GM12878 (cell line): Measurements from ENCODE around the gene NTRK3. TPM values are rescaled to one million over a fixed set of nuclear protein-coding genes. Genes with fewer than 3 reads are reported as not detected.

Source experiments
- ATAC-seq: fragments of 200-7000 bp; cut with Tn5 transposase; 3 replicates; pipeline ENCODE4 v1.9.1; 2020; ENCODE audit warnings: mild to moderate bottlenecking, moderate library complexity
- BruUV-seq: library from RNA; stranded (reverse); fragments of 400-500 nt; replicated peaks from 2 replicates; lab custom pipeline; 2021; lab: Mats Ljungman, UMichigan
- CTCF ChIA-PET: fragments of 300-600 bp; sonication (Branson Sonifier 250); formaldehyde crosslinking; extraction: SDS; loops from one replicate; lab custom pipeline; 2021; ENCODE audit warnings: inconsistent platforms; lab: Yijun Ruan, JAX
- POLR2A ChIA-PET: fragments of 350-600 bp; formaldehyde crosslinking; extraction: SDS; loops from one replicate; lab custom pipeline; 2021; ENCODE audit warnings: inconsistent platforms; lab: Charles Lee
- RAD21 ChIA-PET: fragments of 300-600 bp; sonication (Branson Sonifier 250); formaldehyde crosslinking; loops from one replicate; lab custom pipeline; 2023; ENCODE audit warnings: antibody characterized with exemption; ENCODE audit not compliant: unreplicated experiment; lab: Charles Lee
- SMC1A ChIA-PET: fragments of 300-600 bp; sonication (Branson Sonifier 250); formaldehyde crosslinking; loops from one replicate; lab custom pipeline; 2023; ENCODE audit not compliant: unreplicated experiment, uncharacterized antibody; lab: Charles Lee
- DNase-seq: peaks from one replicate; pipeline ENCODE4 v3.0.0-alpha.2; 2011; ENCODE audit warnings: low read depth, low spot score
- FAIRE-seq: peaks from 3 replicates; lab custom pipeline; 2011; peaks lifted over from hg19 to GRCh38; lab: Jason Lieb, UNC
- H2AFZ ChIP-seq: 2 replicates; pipeline ENCODE4 v1.6.0; 2011; ENCODE audit warnings: low read depth, low read length, control low read depth; ENCODE audit not compliant: control insufficient read depth
- H3K27ac ChIP-seq: 2 replicates; pipeline ENCODE4 v1.5.1; 2011; ENCODE audit warnings: control low read depth; ENCODE audit not compliant: control insufficient read depth, insufficient read depth
- H3K27me3 ChIP-seq, 2 experiments: replicated peaks in 1 of 2; 2 replicates each; pipeline versions ENCODE4 v1.6.0 to v1.6.1; 2011; ENCODE audit warnings: low read length in 1 of 2; ENCODE audit not compliant: control insufficient read depth in 2 of 2, insufficient read depth in 2 of 2
- H3K36me3 ChIP-seq, 2 experiments: 2 replicates each; pipeline ENCODE4 v1.5.1; 2011; ENCODE audit warnings: low read length in 1 of 2; ENCODE audit not compliant: control insufficient read depth in 2 of 2, insufficient read depth in 2 of 2
- H3K4me1 ChIP-seq: 2 replicates; pipeline ENCODE4 v1.6.1; 2011; ENCODE audit warnings: mild to moderate bottlenecking, low read length, moderate library complexity, mixed read lengths; ENCODE audit not compliant: control insufficient read depth, insufficient read depth
- H3K4me2 ChIP-seq: 2 replicates; pipeline ENCODE4 v1.6.0; 2011; ENCODE audit warnings: control low read depth; ENCODE audit not compliant: control insufficient read depth, insufficient read depth
- H3K4me3 ChIP-seq: fragments of 200-600 bp; sonication (generic); 2 replicates; pipeline ENCODE4 v1.5.1; 2016
- H3K79me2 ChIP-seq: 2 replicates; pipeline ENCODE4 v1.6.0; 2011; ENCODE audit warnings: low read length; ENCODE audit not compliant: control insufficient read depth, insufficient read depth
- H3K9ac ChIP-seq: 2 replicates; pipeline ENCODE4 v1.8.0; 2011; ENCODE audit warnings: low read length, control low read depth, mixed read lengths; ENCODE audit not compliant: control insufficient read depth, insufficient read depth
- H3K9me3 ChIP-seq: replicated peaks from 3 replicates; pipeline ENCODE4 v1.5.1; 2011; ENCODE audit warnings: mild to moderate bottlenecking, low read length; ENCODE audit not compliant: control insufficient read depth, insufficient read depth
- H4K20me1 ChIP-seq: 2 replicates; pipeline ENCODE4 v1.6.0; 2011; ENCODE audit not compliant: control insufficient read depth, insufficient read depth
- E4F1 ChIP-seq: fragments of 450-650 bp; IDR thresholded peaks from 2 replicates; pipeline ENCODE4 v1.6.1; 2018; ENCODE audit warnings: borderline replicate concordance, mild to moderate bottlenecking; ENCODE audit not compliant: partially characterized antibody
- GABPA ChIP-seq: IDR thresholded peaks from 2 replicates; pipeline ENCODE4 v1.6.1; 2014; ENCODE audit warnings: antibody characterized with exemption, low read depth, mild to moderate bottlenecking, inconsistent platforms
- MLLT1 ChIP-seq: fragments of 450-650 bp; IDR thresholded peaks from 2 replicates; pipeline ENCODE4 v1.6.1; 2016; ENCODE audit warnings: mild to moderate bottlenecking
- MXI1 ChIP-seq: fragments of 150-350 bp; IDR thresholded peaks from 2 replicates; pipeline ENCODE4 v1.6.1; 2011; ENCODE audit warnings: low read depth, mild to moderate bottlenecking, inconsistent platforms, low read length, improper control_type of control experiment
- NFIC ChIP-seq: IDR thresholded peaks from 2 replicates; pipeline ENCODE4 v1.6.1; 2012; ENCODE audit warnings: low read depth, mild to moderate bottlenecking, inconsistent platforms, low read length, moderate library complexity
- NR2C2 ChIP-seq: IDR thresholded peaks from 2 replicates; pipeline ENCODE4 v1.6.1; 2011; ENCODE audit warnings: borderline replicate concordance, low read depth; ENCODE audit not compliant: control insufficient read depth, insufficient read length
- NR2F1 ChIP-seq: fragments of 450-650 bp; conservative IDR thresholded peaks from 2 replicates; pipeline ENCODE4 v1.6.1; 2017; ENCODE audit warnings: mild to moderate bottlenecking
- PAX8 ChIP-seq: fragments of 450-650 bp; IDR thresholded peaks from 2 replicates; pipeline ENCODE4 v1.6.1; 2017; ENCODE audit warnings: mild to moderate bottlenecking, moderate library complexity
- ZBED1 ChIP-seq: IDR thresholded peaks from 2 replicates; pipeline ENCODE4 v1.6.1; 2016; ENCODE audit warnings: borderline replicate concordance
- WGBS: methylation state at CpG from one replicate; pipeline ENCODE4 v1.1.6; 2016; ENCODE audit warnings: low lambda C conversion rate; ENCODE audit not compliant: insufficient replicate concordance, insufficient coverage; ENCODE audit errors: missing lambda C conversion rate; 5-methylcytosine and 5-hydroxymethylcytosine counted together
- in situ Hi-C: fragments of 300-500 bp; cut with MboI; formaldehyde crosslinking; loops from 9 replicates; pipeline ENCODE4 v1.14.3; 2018; ENCODE audit warnings: mixed read lengths
- intact Hi-C: fragments of 100-400 bp; cut with micrococcal nuclease; formaldehyde crosslinking; loops from one replicate; pipeline ENCODE4 v1.14.2; 2022; ENCODE audit not compliant: unreplicated experiment
- polyA plus RNA-seq, 11 experiments: library from polyadenylated mRNA; depleted of rRNA in 4 of 11; unstranded in 6 of 11; stranded (reverse) in 5 of 11; fragments of >200 nt; fragmentation: Nextera tagmentation in 4 of 11; fragmentation: Illumina TruSeq in 1 of 11; extraction: Ambion mirVana in 4 of 11; extraction: Trizol in 1 of 11; gene quantifications; 1 replicate in 1 of 11; 2 replicates in 10 of 11; pipeline versions ENCODE4 v1.2.1 to v1.2.3, GENCODE V29; 2011 to 2016; ENCODE audit warnings: inconsistent platforms in 2 of 11, missing spikeins in 2 of 11, low read depth in 1 of 11
- total RNA-seq, 4 experiments: library from RNA; depleted of rRNA in 3 of 4; stranded (reverse); fragments of >200 nt in 3 of 4; fragmentation: Illumina TruSeq in 1 of 4; extraction: Trizol in 1 of 4; gene quantifications; 2 replicates each; pipeline versions ENCODE4 v1.2.1 to v1.2.3, GENCODE V29; 2013 to 2021
- TF ChIP-seq, protein P1 (sequence below): fragments of 450-650 bp; IDR thresholded peaks from 2 replicates; pipeline ENCODE4 v1.6.1; 2016; ENCODE audit warnings: mild to moderate bottlenecking, moderate library complexity, borderline replicate concordance

Gene NTRK3
- total and polyA plus RNA-seq, 10 of the 15 experiments (the other 5 are each of a cell fraction or from before 2014, with no cell fraction given), result not detected

GRCh38 chr15:87954793-87955192 lies 301.7 kb downstream of the NTRK3 start:
- ATAC-seq, result no peak
- no peak for DNase-seq
- no peaks in the 10 kb centered on the region for H4K20me1 ChIP-seq
- BruUV-seq, result no TSS peak
- SMC1A ChIA-PET, result no interaction called here
- TF ChIP-seq NFIC, result no peak
- TF ChIP-seq NR2C2, result no peak
- TF ChIP-seq, protein P1, sequence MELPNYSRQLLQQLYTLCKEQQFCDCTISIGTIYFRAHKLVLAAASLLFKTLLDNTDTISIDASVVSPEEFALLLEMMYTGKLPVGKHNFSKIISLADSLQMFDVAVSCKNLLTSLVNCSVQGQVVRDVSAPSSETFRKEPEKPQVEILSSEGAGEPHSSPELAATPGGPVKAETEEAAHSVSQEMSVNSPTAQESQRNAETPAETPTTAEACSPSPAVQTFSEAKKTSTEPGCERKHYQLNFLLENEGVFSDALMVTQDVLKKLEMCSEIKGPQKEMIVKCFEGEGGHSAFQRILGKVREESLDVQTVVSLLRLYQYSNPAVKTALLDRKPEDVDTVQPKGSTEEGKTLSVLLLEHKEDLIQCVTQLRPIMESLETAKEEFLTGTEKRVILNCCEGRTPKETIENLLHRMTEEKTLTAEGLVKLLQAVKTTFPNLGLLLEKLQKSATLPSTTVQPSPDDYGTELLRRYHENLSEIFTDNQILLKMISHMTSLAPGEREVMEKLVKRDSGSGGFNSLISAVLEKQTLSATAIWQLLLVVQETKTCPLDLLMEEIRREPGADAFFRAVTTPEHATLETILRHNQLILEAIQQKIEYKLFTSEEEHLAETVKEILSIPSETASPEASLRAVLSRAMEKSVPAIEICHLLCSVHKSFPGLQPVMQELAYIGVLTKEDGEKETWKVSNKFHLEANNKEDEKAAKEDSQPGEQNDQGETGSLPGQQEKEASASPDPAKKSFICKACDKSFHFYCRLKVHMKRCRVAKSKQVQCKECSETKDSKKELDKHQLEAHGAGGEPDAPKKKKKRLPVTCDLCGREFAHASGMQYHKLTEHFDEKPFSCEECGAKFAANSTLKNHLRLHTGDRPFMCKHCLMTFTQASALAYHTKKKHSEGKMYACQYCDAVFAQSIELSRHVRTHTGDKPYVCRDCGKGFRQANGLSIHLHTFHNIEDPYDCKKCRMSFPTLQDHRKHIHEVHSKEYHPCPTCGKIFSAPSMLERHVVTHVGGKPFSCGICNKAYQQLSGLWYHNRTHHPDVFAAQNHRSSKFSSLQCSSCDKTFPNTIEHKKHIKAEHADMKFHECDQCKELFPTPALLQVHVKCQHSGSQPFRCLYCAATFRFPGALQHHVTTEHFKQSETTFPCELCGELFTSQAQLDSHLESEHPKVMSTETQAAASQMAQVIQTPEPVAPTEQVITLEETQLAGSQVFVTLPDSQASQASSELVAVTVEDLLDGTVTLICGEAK, result no peak
- TF ChIP-seq NR2F1, result no peak
- no peak for TF ChIP-seq PAX8
- TF ChIP-seq MLLT1, result no peak
- TF ChIP-seq MXI1, result no peak
- no peak for TF ChIP-seq ZBED1
- no peak for TF ChIP-seq E4F1
- no peak for TF ChIP-seq GABPA
- H3K4me3 ChIP-seq, result no peak overlapping the region
- no peak overlapping the region for H3K9ac ChIP-seq
- intact Hi-C loops, result no loop called here
- in situ Hi-C loops, result no loop called here
- RAD21 ChIA-PET, result no interaction called here
- no peaks in the 10 kb centered on the region for H3K79me2 ChIP-seq
- no peaks in the 10 kb centered on the region for H3K4me1 ChIP-seq
- H3K4me2 ChIP-seq, result no peak overlapping the region
- H3K9me3 ChIP-seq, result no peaks in the 10 kb centered on the region
- no peak for FAIRE-seq
- CTCF ChIA-PET, result no interaction called here
- POLR2A ChIA-PET, result interaction anchor here (0.6 kb wide), 1 partner anchor 8 kb away, joined by 3 read pairs; no protein-coding TSS in a partner anchor
- no peak overlapping the region for H3K27ac ChIP-seq
- no peaks in the 10 kb centered on the region for H3K27me3 ChIP-seq
- 3% methylated on average over 2 of the region's 2 CpGs for WGBS
- H3K36me3 ChIP-seq, result no peaks in the 10 kb centered on the region
- no peak overlapping the region for H2AFZ ChIP-seq
